GM23248 (cell line): ENCODE data around the gene ATP1B3.

Experiments used
- EZH2 ChIP-seq: fragments of 200-600 bp; sonication (generic); IDR thresholded peaks from 2 replicates; pipeline ENCODE4 v1.6.1; 2018; ENCODE audit warnings: antibody characterized with exemption, mild to moderate bottlenecking; ENCODE audit not compliant: insufficient read depth, poor library complexity, severe bottlenecking
- EZH2phosphoT487 ChIP-seq: fragments of 200-600 bp; sonication (generic); IDR thresholded peaks from 2 replicates; pipeline ENCODE4 v1.6.1; 2018; ENCODE audit warnings: antibody characterized with exemption, moderate library complexity, mild to moderate bottlenecking, low read depth; ENCODE audit not compliant: insufficient read depth

- TF ChIP-seq EZH2 = no peak
- TF ChIP-seq EZH2phosphoT487 = no peak
These were observed 37.1 kb upstream of the ATP1B3 start for GRCh38 chr3:141839389-141839788.
